HG03280 (cell line): Measurements from ENCODE around the gene USP40.

ENCODE experiments used
- ATAC-seq: cut with Tn5 transposase; IDR thresholded peaks from one replicate; pipeline ENCODE4 v1.9.1; 2021; ENCODE audit warnings: mild to moderate bottlenecking, moderate library complexity; ENCODE audit not compliant: unreplicated experiment

USP40 gene

DNA sequence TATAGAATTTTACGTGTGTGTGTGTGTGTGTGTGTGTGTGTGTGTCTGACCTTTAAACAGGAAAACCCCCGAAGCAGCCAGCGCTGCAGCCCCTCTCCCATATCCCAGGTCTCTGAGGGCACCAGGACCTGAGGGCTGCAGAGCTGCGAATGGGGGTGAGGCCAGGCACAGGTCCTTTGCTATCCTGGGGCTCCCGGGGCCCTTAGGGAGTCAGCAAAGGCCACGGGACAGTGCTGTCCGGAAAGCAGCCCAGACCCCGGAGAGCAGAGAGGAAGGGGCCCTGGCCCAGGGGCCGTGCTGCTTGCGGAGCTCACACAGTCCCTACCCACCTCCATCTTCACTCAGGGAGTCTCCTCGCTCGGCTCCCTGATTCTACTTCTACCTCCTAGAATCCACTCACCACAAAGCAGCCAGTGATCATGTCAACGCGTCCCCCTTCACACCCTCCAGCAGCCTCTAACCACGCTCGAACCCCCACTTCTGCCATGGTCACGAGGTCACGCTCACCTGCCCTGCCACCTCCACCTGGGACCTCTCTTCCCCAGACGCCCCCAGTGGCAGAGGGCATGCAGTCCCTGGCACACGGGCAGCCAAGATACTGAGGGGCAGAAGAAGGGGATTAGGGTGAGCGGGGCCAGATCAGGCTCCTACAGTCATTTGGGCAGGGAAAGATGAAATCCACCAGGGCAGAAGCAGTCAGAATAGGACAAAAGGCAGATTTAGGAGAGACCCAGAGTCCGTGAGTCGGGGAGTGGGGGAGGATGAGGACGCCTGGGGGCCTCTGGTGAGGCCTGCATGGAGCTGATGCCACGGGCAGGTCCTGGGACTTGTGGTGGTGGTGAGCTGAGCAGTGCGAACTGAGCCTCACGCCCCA is 86.7 kb downstream of the USP40 start:
- ATAC-seq = no peak

DNA sequence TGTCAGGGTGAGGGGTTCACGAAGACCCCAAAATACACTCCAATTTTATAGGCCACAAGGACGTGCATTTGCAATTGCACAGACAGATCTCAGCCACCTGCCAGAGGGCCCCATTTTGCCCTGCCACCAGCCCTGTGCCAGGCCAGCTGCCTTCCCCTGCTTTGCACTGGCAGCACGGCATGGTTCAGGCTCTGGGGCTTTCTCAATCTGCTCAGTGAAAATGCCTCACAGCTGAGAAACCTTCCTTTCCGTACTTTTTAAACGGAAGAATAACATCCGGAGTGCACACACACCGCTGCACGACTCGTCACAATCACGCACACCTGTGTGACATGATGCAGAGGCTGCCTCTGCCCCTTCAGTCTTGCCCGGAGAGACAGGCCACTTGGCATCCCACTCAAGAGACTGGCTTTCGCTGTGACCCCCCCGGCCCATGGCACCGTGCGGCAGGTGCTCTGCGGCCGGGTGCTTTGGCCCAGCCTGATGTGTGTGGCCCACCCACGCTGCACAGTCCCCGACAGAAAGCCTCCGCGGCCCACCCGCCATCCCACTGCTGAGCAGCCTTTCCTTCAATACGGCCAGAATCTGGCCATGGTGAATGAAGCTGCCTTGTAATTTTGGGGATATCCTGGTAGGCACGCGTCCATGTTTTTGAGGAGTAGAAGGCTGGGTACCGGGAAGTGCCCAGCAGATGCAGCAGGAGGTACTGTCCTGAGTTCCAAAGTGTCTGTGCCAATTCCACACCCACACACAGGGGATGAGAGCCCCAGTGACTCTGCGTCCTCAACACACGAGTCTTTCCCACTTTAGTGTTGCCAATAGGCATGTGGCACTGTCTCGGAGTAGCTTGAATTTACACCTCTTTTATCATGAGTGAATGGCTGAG is 88.8 kb downstream of the USP40 start:
- ATAC-seq = no peak

DNA sequence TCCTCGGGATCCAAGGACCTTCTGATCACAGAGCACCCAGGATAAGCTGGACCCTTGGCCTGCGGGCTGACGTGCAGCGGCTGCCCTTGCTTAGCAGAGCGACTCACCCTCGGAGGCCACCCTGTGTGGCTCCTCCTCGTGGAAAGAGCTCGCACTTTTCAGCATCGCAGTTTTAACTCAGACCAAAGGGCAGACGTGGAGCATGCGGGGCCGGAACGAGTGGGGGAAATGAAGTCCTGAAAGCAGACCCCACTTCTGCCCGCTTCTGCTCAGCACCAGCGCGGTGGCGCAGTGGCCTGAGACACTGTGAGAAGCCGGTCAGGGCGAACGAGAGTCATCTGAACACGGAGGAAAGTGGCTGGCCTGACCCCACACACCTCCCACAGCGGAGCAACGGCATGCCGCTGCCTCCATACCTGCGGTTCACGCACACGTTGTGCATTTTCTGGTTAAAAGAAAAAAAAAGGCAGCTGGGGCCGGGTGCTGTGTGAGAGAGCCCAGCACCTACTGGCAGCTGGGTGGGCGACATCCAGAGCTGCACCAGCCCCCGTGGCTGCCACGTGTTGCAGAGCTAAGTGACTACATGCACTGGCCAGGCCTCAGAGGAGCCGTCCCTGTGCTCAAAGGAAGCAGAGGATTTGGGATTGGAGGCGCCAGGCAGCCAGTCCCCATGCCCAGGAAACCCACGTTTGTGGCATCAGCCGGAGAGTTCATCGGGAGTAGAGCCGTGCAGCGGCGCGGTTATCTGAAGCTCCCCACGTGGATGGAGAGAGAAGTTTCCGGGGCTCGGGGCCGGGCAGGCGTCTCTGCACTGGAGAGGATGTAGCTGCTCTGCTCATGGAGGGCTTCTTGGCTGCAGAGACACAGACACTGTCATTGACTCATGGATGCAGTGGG is 89.7 kb downstream of the USP40 start:
- no peak for ATAC-seq

DNA sequence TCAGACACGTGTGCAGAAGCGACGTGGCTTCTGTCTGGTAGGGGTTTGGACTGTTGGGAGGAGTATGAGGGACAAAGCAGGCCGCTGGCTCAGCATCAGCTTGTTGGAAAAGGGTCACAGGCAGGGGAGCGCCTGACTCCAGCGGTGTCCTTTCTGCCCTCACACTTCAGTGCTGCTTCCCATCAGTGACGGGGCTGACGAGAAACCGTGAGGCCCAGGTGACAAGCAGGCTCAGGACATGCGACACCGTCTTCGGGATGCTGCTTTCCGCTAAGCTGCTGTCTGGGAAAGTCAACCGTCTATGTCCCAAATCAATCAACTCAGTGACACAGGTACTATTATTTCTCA is 90.5 kb downstream of the USP40 start:
- no peak for ATAC-seq

DNA sequence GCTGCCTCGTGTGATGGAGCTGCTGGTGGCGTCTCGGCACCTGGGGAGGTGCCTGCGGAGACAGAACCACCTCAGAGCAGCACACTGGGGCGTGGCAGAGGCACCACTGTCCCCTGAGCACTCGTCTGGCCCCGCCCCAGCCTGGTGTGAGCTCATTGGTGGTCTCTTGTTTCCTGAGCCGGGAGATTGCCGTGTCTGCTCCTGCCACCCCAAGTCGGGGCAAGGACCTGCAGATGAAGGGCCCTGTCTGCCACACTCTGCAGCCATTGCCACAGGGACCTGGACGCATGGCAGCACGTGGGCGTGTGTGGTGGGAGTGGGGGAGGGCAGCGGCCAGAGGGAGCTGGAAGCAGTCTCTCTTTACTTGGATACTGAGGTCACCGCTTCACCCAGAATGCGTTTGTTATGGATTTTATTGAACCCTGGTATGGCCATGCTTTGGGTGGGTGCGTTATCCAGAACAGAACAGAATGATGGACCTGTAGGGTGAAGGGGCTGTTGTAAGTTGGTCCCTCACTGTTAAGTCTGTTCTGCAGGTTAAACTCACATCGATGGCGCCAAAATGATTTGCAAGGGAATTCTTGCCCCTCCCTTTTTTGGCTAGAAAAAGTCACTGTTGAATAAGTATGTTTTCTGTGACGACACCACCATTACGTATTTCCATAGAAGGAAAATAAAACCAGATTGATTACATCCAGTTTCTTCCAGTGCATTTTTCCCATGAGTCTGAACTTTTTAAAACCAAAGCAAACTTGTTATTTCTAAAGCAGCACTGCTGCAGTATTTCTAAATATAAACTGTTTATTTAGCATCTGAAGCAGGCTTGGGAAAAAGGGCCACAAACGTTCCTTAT is 92.0 kb downstream of the USP40 start:
- ATAC-seq = no peak

DNA sequence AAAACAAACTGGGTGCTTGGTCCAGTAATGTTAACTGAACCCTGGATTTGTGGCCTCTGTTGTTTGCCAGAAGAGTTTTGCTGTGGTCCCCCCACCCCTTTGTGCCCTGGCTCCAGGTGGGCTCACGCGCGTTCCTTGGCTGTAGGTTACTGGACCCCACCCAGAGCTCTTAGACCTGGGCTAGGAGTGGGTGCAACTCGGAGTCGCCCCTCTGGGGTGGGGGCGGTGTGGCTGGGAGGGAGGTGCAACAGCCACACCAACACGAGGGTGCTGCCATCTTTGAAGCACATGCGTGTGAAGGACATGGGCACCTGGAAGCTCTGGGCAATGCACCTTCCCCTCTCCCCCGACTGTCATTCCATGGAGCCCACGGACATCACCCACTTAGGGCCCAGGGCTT is 92.7 kb downstream of the USP40 start:
- ATAC-seq = no peak

DNA sequence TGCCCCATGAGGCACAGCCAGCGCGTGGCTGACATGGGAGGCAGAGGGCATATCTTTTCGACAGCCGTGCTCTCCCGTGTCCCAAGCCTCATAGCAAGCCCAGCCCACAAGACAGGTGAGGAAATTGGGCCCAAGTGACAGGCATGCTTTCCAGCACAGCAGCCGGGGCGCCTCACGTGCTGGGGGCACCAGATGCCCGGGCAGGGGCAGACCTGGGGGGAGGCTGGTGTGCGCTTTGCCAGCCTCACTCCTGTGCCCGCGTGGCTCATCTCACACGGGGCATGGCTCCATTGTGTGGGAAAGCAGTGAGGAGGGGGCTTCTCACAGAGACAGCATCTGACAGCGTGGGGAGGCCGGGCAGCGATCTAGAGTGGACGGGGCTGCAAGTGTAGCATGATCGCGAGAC is 93.2 kb downstream of the USP40 start:
- no peak for ATAC-seq

DNA sequence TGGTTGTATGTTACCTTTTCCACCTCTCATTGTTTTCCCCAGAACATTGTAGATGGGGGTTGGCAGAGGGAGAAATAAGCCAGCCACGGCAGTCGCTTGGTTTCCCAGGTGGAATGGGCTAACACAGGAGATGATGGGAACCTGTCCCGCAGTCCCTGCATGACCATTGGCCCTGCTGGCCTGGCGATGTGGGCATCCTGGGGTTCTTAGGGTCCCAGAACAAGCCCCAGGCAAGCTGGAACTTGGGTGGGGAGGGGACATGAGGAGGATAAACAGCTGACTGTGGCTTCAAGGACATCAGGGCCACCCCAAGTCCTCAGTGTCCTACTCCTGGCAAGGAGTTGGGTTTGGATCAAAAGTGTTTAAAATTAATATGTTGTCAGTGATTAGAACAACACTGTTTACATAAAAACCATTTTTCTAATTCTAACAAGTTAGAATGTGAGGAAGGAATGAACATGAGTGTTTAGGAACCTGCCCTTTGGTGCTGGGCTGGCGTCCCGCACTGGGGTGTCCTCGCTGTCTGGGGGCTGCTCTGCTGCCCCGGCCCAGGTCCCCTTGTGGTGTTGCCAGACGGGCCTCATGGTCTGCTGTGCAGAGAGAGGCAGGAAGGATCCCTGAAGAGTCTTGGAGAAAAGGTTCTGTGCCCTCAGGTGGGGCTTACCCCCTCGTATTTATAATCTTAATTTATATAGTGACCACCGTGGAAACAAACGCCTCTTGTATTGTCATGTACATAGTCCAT is 95.1 kb downstream of the USP40 start:
- ATAC-seq = no peak

DNA sequence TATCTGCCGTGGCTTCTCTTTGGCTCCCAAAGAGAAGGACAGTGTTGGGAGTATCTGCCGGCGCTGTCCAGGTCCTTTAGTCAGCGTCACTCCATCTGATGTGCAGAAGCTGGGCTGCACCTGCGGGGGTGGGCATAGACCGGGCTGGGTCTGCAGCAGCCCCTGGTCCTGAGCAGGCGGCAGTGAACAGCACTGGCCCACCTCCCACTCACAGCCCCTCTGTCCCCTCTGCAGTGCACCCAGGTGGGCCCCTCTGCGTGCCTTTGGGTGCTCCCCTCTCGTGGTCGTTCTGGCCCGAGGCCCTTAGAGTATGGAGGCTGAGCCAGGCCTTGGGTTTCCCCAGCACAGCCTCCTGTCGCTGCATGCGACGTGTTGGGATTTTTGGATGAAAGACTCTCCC is 95.7 kb downstream of the USP40 start:
- ATAC-seq = no peak

DNA sequence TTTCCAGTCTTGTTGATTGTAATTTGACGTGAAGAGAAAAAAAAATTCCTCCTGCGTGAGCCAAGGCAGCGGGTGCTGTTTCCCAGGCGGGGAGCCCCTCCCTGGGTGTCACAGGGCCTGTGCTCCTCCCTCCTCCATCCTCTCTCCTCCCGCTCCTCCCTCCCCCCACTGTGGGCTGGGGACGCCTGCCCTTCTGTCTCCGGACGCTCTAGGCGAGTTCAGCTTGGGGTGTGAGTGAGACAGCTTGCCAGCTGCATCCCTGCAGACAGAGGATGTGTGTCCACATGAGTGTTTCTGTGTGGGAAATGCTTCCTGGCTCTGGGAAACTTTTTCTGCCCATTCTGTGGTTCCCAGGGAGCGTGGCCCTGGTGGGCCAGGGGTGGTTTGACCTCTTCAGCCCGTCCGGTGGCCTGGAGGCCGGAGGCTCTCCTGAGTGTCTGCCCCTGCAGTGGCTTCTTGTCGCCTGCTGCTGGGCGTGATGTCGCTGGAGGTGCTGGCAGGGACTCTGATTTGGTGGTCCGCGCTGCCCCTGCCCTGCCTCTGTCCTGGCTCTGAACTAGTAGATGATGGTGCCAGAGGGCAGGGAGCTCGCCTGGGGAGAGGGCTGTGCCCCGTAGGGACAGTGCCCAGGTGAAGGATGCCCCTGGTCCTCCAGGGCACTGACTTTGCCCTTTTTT is 96.4 kb downstream of the USP40 start:
- no peak for ATAC-seq

DNA sequence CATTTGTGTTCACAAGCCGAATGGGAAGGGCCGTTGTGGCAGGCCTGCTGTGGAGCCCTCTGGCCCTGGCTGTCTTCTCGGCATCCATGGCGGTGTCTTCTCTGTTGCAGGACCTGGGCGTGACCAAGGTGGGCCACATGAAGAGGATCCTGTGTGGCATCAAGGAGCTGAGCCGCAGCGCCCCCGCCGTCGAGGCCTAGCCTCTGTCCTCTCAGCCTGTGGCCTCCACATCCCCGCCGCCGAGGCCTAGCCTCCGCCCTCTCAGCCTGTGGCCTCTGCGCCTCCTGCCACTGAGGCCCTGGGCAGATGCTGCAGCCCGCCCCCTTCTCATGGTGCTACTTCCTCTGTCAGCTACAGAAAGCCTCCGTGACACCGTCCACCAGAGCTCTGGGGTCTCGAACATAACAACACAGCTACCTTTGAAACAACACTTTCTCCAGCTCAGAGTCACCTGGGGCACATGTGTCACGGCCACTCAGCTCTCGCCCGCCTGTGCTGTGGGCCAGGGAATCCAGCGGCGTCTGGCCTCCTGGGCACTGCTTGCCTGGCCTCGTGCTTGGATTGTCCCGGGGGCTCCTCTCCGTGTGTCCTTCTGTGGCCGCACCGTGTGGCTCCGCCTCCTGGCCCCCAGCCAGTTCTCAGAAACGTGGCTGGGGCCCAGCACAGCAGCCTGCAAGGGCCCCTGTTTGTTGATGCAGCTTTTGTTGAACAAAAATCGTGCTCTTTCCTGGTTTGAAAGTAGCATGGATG is 97.1 kb downstream of the USP40 start:
- no peak for ATAC-seq

DNA sequence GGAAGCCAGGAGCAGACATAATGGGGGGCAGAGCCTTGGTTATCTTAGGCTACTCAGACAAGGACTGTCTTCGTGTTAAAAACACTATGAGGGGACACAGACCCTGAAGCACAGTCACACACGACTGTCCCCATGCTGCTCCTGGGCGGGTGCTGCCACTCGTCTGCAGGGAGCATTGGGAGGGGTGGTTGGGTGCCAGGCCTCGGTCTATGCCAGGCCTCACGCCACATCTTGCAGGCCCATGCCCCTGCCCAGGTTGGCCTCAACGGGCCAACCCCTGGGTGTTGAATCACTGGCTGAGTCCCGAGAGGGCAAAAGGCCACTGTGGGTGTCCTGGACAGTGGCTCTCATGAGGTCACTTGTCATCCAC is 97.9 kb downstream of the USP40 start:
- no peak for ATAC-seq

DNA sequence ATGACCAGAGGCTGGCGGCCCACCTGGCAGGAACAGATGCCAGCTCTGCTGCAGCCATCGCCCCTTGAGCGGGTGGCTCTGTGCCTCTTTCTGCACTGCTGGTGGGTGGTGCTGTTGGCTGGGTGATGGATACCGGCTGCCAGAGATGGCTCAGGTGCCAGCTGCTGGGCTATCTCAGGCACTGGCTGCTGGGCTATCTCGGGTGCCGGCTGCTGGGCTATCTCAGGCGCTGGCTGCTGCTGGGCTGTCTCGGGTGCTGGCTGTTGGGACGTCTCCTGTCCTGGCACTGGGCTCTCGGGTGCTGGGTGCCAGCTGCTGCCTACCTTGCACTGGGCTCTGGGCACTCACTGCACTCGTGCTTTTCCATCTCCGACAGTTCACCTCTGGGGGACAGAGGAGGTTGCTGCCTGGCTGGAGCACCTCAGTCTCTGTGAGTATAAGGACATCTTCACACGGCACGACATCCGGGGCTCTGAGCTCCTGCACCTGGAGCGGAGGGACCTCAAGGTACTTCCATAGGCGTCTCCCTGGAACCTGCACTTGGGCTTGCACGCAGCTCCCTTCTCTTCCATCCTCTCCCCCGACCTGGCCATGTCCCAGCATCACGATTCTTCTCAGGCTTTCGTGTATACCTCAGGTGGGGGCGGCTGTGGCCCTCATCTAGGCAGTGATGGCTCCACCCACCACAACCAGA is 98.4 kb downstream of the USP40 start:
- ATAC-seq = no peak

DNA sequence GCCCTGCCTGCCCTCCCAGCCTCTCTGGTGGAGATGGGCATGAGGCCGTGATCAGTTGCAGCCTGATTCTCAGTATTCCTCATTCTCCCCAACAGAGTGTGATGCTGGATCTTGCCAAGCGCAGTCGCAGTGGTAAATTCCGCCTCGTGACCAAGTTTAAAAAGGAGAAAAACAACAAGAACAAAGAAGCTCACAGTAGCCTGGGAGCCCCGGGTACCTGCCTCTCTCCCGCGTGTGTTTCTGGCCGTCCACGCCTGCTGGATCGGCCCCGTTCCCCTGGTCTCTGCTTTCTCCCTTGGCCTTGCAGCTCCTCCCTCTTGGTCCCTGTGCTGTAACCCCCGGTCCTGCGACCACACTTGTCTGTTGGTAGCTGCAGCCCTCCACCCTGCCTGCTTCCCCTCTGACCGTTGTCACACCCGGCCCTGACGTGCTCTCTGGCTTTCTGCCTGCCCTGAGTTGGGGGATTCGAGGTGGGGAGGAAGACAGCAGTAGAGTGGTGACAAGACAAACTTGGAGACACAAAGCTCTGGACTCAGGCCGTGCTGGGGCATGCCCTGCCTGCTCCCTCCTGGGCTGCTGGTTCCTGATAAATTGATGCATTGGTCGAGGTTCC is 99.5 kb downstream of the USP40 start:
- ATAC-seq = no peak

DNA sequence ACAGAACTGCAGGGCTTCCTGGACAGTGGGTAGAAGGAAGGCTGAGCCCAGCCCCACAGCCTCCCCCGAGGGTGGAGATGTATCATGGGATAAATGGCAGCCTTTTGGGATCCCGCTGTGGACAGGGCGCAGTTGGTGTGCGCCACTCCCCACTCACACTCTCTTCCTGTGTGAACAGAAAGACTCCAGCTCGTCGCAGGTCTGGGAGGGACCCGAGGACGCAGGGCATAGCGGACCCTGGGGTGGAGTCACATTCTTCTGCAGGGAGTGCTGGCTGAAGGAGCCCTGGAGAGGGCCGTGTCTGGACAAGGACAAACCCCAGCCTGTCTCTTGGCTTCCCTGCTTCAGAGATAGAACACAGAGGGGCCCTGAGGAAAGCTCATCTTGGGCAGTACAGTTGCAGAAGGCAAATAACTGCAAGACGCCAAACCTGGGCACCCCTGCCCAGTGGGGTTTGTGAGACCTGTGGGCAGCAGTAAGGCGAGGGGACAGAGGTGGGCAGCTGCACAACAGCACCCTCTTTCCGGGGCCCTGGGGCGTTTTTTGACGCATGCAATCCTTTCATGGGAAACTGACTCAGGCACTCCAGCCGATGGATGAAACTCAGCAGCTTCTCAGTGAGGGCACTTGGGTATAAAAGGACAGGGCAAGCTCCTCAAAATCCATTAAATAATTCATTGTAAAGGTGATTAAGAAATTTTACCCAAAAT is 101.9 kb downstream of the USP40 start:
- no peak for ATAC-seq

DNA sequence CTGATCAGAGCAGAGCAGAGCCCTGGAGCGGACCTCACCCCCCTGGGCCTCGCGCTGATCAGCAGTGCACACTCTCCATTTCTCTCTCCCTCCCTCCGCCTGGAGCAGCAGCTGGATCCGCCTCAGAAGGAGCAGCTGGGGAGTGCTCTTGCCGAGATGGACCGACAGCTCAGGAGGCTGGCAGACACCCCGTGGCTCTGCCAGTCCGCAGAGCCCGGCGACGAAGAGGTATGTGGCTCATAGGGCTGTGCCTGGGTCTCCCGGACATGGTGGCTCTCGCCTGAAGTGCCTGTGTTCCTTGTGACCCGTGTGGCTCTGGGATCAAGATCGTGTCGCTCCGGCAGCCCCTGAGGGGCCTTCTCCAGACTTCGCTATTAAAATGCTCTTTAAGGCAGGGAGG is 102.5 kb downstream of the USP40 start:
- ATAC-seq = no peak

DNA sequence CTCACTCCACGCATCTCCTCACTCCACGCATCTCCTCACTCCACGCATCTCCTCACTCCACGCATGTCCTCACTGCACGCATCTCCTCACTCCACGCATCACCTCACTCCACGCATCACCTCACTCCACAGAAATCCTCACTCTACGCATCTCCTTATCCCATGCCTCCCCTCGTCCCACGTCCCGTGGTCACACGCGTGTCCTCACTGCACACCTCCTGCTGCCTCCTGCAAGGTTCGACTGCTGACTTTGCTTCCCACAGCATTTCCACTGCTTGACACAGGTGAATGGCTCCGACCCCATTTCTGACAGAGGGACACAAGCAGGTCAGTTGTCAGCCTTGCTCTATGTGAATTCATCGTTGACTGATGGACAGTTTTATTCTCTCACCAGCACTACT is 103.0 kb downstream of the USP40 start:
- no peak for ATAC-seq
